Measurements from ENCODE around the gene PRKACG.
"Not testable (repeated sequence)": the region's sequence is repeated elsewhere in the genome, so short reads cannot be mapped to it uniquely, and the experiment has no call there.

PRKACG gene

GRCh38 chr9:69014013-69014412 lies at the start of gene PRKACG:
PRKACG (minus strand) TSS chr9:69014113; CDS start chr9:69014092, 21 bp downstream.
- no peak for DNase-seq

GRCh38 chr9:69062195-69062594 lies 48.3 kb upstream of the PRKACG start:
- DNase-seq, result no peak

DNA sequence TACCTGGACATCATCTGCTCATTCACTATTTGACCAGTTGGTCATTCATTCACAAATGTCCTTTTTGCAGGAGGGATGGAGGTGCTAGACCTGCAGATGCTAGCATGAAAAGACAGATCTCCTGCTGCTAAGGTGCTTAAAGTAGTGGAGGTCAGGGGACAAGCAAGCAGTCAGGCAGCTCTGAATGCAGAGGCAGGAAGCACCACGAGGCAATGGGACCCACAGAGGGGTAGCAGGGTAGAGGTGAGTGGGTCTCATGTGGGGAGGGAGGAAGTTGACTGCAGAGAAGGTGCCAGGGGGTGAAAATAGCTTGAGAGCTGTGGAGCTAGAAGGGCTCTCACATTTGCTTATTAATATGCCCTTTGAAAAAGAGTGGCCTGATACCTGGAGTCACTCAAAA lies 46.9 kb upstream of the PRKACG start:
- no peak for DNase-seq

DNA sequence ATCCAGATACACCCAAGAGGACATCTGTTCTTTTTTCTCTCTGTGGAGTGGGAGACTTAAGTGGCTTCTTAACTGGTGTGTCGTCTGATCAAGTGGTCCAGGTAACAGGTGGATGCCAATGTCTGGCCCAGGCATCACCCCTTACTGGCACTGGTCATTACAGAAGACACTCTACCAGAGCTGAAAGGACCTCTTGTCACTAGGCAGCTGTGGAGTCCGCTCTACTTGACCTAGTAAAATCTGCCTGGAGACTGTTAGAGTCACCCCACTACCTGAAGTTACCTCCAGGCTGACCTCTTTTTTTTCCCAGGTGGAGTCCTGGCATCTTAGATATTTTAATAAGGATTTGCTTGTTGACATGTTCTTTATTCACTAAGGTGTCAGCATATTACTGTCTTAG lies 44.2 kb upstream of the PRKACG start:
- DNase-seq, result no peak

DNA sequence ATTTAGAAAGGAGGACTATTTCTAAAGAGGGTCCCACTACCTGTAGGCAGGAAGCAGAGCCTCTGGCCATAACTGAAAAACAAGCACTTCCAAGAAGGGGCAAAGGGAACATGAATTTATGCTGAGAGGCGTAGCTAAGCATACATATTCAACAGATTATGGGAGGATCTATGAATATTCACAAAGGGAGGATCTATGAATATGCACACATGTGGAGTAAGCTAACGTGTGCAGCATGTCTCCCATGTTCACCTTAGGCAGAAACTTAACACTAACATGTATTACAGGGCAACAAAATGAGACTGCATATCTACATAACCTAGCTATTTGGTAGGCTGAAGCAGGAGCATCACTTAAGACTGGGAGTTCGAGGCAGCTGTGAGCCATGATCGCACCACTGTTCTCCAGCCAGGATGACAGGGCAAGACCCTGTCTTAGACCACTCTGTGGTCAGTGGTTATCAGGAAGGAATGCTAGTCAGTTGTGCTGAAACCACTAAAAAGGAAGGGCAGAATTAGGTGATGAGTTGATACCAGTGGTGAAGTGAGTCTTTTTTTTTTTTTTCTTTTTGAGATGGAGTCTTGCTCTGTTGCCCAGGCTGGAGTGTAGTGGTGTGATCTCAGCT lies 42.4 kb upstream of the PRKACG start:
- DNase-seq, result no peak

- DNase-seq, result no peak
Observed at GRCh38 chr9:69054989-69055388, 41.1 kb upstream of the PRKACG start.

GRCh38 chr9:69050936-69051335 lies 37.0 kb upstream of the PRKACG start:
- not testable (repeated sequence) for DNase-seq

DNA sequence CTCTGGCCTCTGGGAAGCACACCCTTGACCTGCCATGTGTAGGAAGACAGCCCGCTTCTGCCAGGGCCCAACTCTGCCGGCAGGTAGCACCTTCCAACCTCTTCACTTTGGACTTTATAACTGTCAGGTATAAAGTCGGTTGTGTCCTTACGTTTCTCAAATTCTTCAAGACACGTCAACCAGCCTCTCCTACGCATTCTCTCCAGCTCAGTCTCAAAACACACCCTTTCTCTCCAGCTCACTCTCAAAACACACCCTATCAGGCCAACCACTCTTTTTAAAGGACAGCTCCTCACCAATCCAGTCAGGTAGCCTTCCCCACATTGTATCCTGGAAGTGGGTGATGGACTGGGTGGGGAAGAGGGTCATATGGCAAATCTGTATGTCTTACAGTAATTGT lies 35.2 kb upstream of the PRKACG start:
- DNase-seq, result no peak

- DNase-seq, result no peak
Observed at GRCh38 chr9:69047371-69047770, 33.5 kb upstream of the PRKACG start.

GRCh38 chr9:69046723-69047122 lies 32.8 kb upstream of the PRKACG start:
- DNase-seq, result no peak

DNA sequence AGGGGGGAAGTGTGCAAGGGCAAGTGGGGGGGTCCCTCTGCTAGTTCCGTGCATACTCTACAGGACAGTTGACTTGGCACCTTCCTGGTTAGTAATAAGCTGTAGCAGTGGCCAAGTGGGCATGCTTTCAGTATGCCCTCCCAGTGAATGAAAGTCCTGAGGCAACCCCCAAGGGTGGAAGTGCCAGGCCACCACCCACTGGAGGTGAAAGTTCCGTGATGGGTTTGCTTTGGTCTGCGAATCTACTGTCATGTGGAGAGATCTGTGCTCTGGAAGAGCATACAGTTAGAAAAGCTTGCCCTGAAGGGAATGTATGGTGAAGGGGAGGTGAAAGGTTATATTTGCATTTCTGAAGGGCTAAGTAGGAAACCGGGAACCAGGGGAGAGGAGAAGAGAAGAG lies 31.9 kb upstream of the PRKACG start:
- no peak for DNase-seq

DNA sequence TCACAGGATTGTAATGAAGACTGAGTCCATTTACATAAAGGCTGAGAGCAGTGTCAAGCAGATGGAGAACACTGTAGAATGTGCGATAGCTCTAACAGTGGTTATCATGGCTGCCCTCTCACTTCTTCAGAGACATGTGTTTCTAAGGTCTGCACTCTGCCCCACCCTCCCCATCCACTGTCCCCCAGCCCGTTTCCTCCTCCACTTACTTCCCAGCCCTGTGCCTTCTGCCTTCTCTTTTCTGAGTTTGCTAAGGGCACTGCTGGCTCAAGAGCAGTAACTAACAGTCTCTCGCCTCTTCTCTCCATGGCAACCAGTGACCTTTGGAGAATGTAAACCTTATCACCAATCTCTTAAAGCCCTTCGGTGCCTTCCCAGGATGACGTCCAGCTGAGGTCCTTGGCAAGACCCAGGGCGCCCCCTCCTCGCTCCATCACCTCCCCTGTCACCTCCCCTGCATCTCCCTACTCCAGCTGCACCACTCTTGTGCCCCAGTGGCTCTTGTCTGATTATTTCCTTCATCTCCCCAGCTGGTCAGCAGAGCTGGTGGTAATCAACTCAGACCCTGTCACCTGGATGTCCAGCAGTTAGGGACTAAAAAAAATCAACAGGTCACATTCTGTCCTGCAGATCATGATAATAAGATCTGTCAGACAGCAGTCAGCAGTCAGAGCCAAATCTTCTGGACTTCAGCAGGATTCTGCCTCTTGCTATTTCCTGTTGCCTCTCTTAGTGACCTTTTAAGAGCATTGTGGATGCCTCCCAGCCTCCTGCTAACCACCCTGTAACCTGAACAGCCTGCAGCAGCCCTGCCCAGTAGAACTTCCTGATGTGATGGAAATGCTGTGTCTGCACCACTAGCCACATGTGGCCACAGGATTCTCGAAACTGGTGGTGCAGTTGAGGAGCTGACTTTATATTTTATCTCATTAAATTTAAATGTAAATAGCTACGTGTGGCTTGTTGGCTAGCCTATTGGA lies 30.6 kb upstream of the PRKACG start:
- DNase-seq, result no peak

- no peak for DNase-seq
Observed at GRCh38 chr9:69040646-69041045, 26.7 kb upstream of the PRKACG start.

- DNase-seq, result no peak
Observed at GRCh38 chr9:69036799-69037198, 22.9 kb upstream of the PRKACG start.

DNA sequence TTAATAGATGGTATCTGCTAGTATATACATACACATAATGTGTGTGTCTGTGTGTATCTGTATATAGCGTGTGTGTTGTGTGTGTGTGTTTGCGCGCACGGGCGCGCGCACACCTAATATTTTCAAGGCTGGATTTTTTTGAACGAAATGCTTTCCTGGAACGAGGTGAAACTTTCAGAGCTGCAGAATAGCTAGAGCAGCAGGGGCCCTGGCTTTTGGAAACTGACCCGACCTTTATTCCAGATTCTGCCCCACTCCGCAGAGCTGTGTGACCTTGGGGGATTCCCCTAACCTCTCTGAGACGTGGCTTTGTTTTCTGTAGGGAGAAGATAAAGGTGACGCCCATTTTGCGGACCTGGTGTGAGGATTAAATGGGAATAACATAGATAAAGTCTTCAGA lies 22.4 kb upstream of the PRKACG start:
- DNase-seq, result no peak

GRCh38 chr9:69035438-69036308 lies 21.8 kb upstream of the PRKACG start, which contains the start of gene FXN:
FXN (plus strand) TSS chr9:69035752; CDS start chr9:69035783, 31 bp downstream.
- DNase-seq, result peak; percentile 65

DNA sequence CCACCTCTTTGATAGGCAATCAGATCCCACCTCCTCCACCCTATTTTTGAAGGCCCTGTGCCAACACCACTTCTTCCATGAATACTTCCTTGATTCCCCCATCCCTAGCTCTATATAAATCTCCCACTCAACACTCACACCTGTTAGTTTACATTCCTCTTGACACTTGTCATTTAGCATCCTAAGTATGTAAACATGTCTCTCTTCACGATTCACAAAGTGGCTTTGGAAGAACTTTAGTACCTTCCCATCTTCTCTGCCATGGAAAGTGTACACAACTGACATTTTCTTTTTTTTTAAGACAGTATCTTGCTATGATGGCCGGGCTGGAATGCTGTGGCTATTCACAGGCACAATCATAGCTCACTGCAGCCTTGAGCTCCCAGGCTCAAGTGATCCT lies 20.2 kb upstream of the PRKACG start:
- peak; percentile 13 for DNase-seq

GRCh38 chr9:69030851-69031645 lies 17.1 kb upstream of the PRKACG start:
- DNase-seq, result no peak

DNA sequence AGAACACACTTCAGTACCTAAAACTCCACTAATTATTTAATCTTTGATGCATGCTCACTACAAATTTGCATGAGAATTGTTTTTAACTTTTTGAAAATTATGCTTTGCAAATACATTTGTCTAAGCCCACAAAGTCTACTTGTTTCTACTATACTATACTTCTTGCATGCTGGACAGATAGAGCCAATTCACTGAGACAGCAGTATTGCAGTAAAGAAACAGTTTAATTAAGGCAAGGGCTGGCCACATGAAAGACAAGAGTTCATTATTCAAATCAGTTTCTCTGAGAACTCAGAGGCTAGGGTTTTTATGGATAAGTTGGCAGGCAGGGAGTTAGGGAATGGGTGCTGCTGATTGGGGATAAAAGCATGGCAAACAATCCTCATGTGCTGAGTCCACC lies 15.6 kb upstream of the PRKACG start:
- no peak for DNase-seq

DNA sequence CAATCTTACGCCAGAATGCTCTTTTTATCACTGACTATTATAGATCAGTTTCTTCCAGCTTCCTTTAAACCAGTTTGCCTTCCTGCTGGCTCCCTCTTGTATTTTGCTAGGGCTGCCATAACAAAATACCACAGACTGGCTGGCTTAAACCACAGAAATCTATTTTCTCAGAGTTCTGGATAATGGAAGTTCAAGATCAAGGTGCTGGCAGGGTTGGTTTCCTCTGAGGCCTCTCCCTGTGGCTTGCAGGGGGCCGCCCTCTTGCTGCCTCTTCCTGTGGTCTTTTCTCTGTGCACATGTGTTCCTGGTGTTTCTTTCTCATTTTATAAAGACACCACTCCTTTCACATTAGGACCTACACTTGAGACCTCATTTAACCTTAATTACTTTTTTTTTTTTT lies 14.8 kb upstream of the PRKACG start:
- DNase-seq, result no peak

DNA sequence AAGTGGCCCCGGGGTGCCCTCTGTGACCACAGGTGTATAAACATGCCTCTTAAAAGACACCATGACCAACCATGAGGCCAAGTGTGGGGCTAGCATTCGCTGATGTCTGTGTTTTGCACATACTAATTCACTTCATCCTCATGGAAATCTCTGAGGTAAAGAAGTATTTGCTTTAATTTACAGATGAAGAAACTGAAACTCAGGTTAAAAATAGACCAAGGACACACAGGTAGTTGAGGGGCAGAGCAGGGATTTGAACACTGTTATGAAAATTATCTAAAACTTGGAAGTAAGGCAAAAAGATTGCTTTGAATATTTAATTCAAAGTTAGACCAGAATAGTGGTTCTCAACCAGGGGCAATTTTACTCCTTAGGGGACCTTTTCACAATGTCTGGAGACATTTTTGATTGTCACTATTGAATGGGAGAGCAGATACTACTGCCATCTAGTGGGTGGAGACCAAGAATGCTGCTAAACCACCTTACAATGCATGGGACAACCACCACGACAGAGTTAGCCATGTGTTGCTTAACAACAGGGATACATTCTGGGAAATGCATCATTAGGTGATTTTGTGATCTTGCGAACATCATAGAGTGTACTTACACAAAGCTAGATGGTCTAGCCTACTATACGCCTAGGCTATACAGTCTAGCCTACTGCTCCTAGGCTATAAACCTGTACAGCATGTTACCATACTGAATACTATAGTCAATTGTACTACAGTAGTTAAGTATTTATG lies 13.6 kb upstream of the PRKACG start:
- peak; percentile 68 for DNase-seq

GRCh38 chr9:69023650-69024049 lies 9.7 kb upstream of the PRKACG start:
- peak; percentile 69 for DNase-seq

Data from NCI-H1105 treated with DMSO at 0.1 percent for 48 hours (cell line).